Breast epithelium (tissue), 4 donors: ENCODE results near the gene SCRG1. TPM values are rescaled to one million over a fixed set of nuclear protein-coding genes. Genes with fewer than 3 reads are reported as not detected.

Experiments
- DNase-seq, 2 donors: peaks; one replicate each; pipeline ENCODE4 v3.0.0-alpha.2; 2019; ENCODE audit warnings: low spot score in 2 of 2
- H3K27ac ChIP-seq, 2 donors: fragments of 200-600 bp; sonication (generic) in 1 of 2; one replicate each; pipeline ENCODE4 v1.5.1; 2016 to 2019; ENCODE audit warnings: mild to moderate bottlenecking in 1 of 2
- H3K27me3 ChIP-seq, 2 donors: fragments of 200-600 bp; sonication (generic) in 1 of 2; one replicate each; pipeline versions ENCODE4 v1.5.1 to v1.6.0; 2017 to 2019; ENCODE audit warnings: control low read depth in 1 of 2, mild to moderate bottlenecking in 1 of 2
- H3K36me3 ChIP-seq: fragments of 200-600 bp; one replicate; pipeline ENCODE4 v1.5.1; 2019
- H3K4me1 ChIP-seq, 2 donors: fragments of 200-600 bp; sonication (generic); one replicate each; pipeline ENCODE4 v1.5.1; 2016 to 2019; ENCODE audit warnings: control low read depth in 1 of 2
- H3K4me3 ChIP-seq, 3 donors: fragments of 200-600 bp; sonication (generic); 1 replicate in 2 of 3; 2 replicates in 1 of 3; pipeline ENCODE4 v1.5.1; 2016 to 2019; ENCODE audit warnings: mild to moderate bottlenecking in 3 of 3, moderate library complexity in 2 of 3
- H3K9me3 ChIP-seq, 2 donors: fragments of 200-600 bp; sonication (generic) in 1 of 2; one replicate each; pipeline ENCODE4 v1.5.1; 2016 to 2019; ENCODE audit warnings: control low read depth in 1 of 2
- POLR2A ChIP-seq: fragments of 450-650 bp; IDR thresholded peaks from one replicate; pipeline ENCODE4 v1.6.1; 2016; ENCODE audit warnings: antibody characterized with exemption, mild to moderate bottlenecking, moderate library complexity
- POLR2AphosphoS5 ChIP-seq, 3 donors: sonication (generic); formaldehyde crosslinking; IDR thresholded peaks; one replicate each; pipeline ENCODE4 v1.6.1; 2017; ENCODE audit warnings: antibody characterized with exemption in 3 of 3
- intact Hi-C: fragments of 100-400 bp; cut with DNase I; formaldehyde crosslinking; loops from one replicate; pipeline ENCODE4 v1.15.1; 2023; ENCODE audit warnings: low total_unique reads
- total RNA-seq, 3 donors: library from RNA; depleted of rRNA; stranded (reverse); fragments of >200 nt; gene quantifications; one replicate each; pipeline ENCODE4 v1.1.0, GENCODE V29; 2016
- TF ChIP-seq, protein P1 (sequence below), 3 donors: fragments of 450-650 bp; IDR thresholded peaks; one replicate each; pipeline ENCODE4 v1.5.1; 2016 to 2017; ENCODE audit warnings: antibody characterized with exemption in 3 of 3, mild to moderate bottlenecking in 3 of 3, moderate library complexity in 3 of 3

The SCRG1 gene
- total RNA-seq, 3 donors from 2014 or later: under 0.01 to 4.0 (median 0.48) TPM

DNA sequence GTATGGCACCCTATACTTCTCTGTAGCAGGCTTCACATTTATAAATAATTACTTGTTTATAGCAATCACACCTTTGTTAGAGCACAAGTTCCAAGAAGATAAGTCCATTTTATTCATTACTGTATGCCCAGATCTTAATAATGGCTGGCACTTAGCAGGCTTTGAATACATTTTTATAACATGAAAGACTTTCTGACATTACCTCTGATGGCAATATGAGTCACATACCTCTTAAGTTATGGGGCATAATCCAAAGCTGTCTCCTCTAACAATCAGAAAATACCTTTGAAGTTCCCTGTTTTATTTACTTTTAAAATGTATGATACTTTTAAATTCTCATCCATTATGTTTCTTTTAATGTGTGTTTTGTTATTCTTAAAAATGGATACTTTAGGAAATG, 12.2 kb downstream of the SCRG1 start:
- H3K4me1 ChIP-seq: no peaks in the 10 kb centered on the region

GRCh38 chr4:173382349-173382748, 16.6 kb downstream of the SCRG1 start:
- TF ChIP-seq, protein P1, sequence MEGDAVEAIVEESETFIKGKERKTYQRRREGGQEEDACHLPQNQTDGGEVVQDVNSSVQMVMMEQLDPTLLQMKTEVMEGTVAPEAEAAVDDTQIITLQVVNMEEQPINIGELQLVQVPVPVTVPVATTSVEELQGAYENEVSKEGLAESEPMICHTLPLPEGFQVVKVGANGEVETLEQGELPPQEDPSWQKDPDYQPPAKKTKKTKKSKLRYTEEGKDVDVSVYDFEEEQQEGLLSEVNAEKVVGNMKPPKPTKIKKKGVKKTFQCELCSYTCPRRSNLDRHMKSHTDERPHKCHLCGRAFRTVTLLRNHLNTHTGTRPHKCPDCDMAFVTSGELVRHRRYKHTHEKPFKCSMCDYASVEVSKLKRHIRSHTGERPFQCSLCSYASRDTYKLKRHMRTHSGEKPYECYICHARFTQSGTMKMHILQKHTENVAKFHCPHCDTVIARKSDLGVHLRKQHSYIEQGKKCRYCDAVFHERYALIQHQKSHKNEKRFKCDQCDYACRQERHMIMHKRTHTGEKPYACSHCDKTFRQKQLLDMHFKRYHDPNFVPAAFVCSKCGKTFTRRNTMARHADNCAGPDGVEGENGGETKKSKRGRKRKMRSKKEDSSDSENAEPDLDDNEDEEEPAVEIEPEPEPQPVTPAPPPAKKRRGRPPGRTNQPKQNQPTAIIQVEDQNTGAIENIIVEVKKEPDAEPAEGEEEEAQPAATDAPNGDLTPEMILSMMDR (IDR thresholded peaks at IDR 0.05): no peak
- TF ChIP-seq POLR2A: no peak
- no peak for TF ChIP-seq POLR2AphosphoS5 (IDR thresholded peaks at IDR 0.05)
- H3K4me1 ChIP-seq: no peaks in the 10 kb centered on the region
- no peak overlapping the region for H3K4me3 ChIP-seq
- no peaks in the 10 kb centered on the region for H3K36me3 ChIP-seq
- no peak for DNase-seq
- H3K9me3 ChIP-seq: no peaks in the 10 kb centered on the region
- intact Hi-C loops: no loop called here
- no peaks in the 10 kb centered on the region for H3K27me3 ChIP-seq
- H3K27ac ChIP-seq: no peak overlapping the region

More for the DNA sequence above, 12.2 kb downstream of the SCRG1 start:
- Histone ChIP-seq H3K27ac (no peak overlapping the region), H3K36me3 (no peaks in the 10 kb centered on the region), H3K4me3 (no peak overlapping the region), H3K9me3 (no peaks in the 10 kb centered on the region), H3K27me3 (no peaks in the 10 kb centered on the region)
- intact Hi-C loops: no loop called here
- no peak for DNase-seq
- TF ChIP-seq POLR2A: no peak
- TF ChIP-seq POLR2AphosphoS5 (IDR thresholded peaks at IDR 0.05): no peak
- TF ChIP-seq, protein P1 (IDR thresholded peaks at IDR 0.05): no peak

DNA sequence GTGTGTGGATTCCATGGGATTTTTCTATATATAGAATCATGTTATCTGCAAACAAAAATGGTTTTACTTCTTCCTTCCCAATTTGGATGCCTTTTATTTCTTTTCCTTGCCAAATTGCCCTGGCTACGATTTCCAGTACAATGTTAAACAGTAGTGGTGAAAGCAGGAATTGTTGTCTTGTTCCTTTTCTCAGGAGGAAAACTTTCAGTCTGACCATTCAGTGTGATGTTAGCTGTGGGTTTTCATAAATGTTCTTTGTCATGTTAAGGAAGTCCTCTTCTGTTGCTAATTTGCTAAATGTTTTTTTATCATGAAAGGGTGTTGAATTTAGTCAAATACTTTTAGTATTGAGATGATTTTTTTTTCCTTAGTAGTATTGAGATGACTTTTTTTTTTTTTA, 17.3 kb downstream of the SCRG1 start:
- DNase-seq: no peak
- TF ChIP-seq POLR2A: no peak
- no peak for TF ChIP-seq POLR2AphosphoS5 (IDR thresholded peaks at IDR 0.05)
- TF ChIP-seq, protein P1 (IDR thresholded peaks at IDR 0.05): no peak
- intact Hi-C loops: no loop called here
- Histone ChIP-seq H3K9me3 (no peaks in the 10 kb centered on the region), H3K27ac (no peak overlapping the region), H3K4me1 (no peaks in the 10 kb centered on the region), H3K4me3 (no peak overlapping the region), H3K36me3 (no peaks in the 10 kb centered on the region), H3K27me3 (no peaks in the 10 kb centered on the region)

- intact Hi-C loops: no loop called here
- Histone ChIP-seq H3K27me3 (no peaks in the 10 kb centered on the region), H3K36me3 (no peaks in the 10 kb centered on the region), H3K4me3 (no peak overlapping the region), H3K4me1 (no peaks in the 10 kb centered on the region), H3K9me3 (no peaks in the 10 kb centered on the region), H3K27ac (no peak overlapping the region)
- TF ChIP-seq POLR2A: no peak
- TF ChIP-seq POLR2AphosphoS5 (IDR thresholded peaks at IDR 0.05): no peak
- TF ChIP-seq, protein P1 (IDR thresholded peaks at IDR 0.05): no peak
- no peak for DNase-seq
Observed at GRCh38 chr4:173380987-173381386, 17.9 kb downstream of the SCRG1 start.

DNA sequence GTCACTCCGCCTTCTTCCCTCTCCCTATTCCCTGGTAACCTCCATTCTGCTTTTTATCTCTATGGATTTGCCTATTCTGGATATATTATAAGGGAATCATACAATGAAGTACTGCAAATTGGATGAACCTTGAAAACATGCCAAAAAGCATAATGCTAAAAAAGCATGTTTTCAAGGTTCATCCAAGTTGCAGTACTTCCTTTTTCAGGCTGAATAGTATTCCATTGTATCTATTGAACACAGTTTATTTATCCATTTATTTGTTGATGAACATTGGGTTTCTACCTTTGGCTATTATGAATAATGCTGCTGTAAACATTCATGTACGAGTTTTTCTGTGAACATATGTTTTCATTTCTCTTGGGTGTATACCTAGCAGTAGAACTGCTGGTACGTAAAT, 19.0 kb downstream of the SCRG1 start:
- intact Hi-C loops: no loop called here

DNA sequence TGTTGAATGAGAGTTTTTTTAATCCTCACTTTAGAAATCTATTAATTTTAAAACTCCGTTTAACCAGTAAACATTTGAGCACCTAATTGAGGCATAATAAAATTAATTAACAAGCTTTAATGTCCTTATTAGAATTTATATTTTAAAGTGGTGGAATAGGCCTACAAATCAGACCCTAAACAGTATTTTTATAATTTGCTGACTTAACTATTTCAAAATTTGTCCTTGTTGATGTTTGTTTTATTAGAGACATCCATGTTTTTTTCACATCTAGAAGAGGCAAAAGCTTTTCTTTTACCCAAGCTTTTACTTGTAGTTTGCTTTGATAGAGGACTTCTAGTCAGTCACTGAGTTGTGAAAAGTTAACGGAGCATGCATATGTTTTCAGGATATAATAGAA, 24.3 kb downstream of the SCRG1 start:
- no peak for DNase-seq
- H3K27ac ChIP-seq: no peak overlapping the region
- no peak for TF ChIP-seq POLR2A
- TF ChIP-seq, protein P1 (IDR thresholded peaks at IDR 0.05): no peak
- TF ChIP-seq POLR2AphosphoS5 (IDR thresholded peaks at IDR 0.05): no peak
- intact Hi-C loops: no loop called here
- no peaks in the 10 kb centered on the region for H3K9me3 ChIP-seq
- no peaks in the 10 kb centered on the region for H3K36me3 ChIP-seq
- H3K4me3 ChIP-seq: no peak overlapping the region
- H3K27me3 ChIP-seq: no peaks in the 10 kb centered on the region
- H3K4me1 ChIP-seq: no peaks in the 10 kb centered on the region

More for the DNA sequence above, 19.0 kb downstream of the SCRG1 start:
- Histone ChIP-seq H3K36me3 (no peaks in the 10 kb centered on the region), H3K4me1 (no peaks in the 10 kb centered on the region), H3K27me3 (no peaks in the 10 kb centered on the region), H3K4me3 (no peak overlapping the region), H3K9me3 (no peaks in the 10 kb centered on the region), H3K27ac (no peak overlapping the region)
- TF ChIP-seq POLR2A: no peak
- DNase-seq: no peak
